Measurements from ENCODE around the gene IL3. TPM values are rescaled to one million over a fixed set of nuclear protein-coding genes. Genes with fewer than 3 reads are reported as not detected.

Gene IL3
- total RNA-seq, 1 donor from 2014 or later: not detected

- no peak for DNase-seq (ENCODE audit: low read depth in 2 of 2)
Observed at GRCh38 chr5:132025403-132025971, 35.0 kb upstream of the IL3 start.

- DNase-seq (ENCODE audit: low read depth in 2 of 2): no peak
Observed at GRCh38 chr5:132026516-132027008, 33.9 kb upstream of the IL3 start.

- no peak for DNase-seq (ENCODE audit: low read depth in 2 of 2)
Observed at GRCh38 chr5:132027027-132027426, 33.4 kb upstream of the IL3 start.

- no peak for DNase-seq (ENCODE audit: low read depth in 2 of 2)
Observed at GRCh38 chr5:132029609-132030330, 30.7 kb upstream of the IL3 start.

- DNase-seq (ENCODE audit: low read depth in 2 of 2): no peak
Observed at GRCh38 chr5:132030610-132031009, 29.8 kb upstream of the IL3 start.

- no peak for DNase-seq (ENCODE audit: low read depth in 2 of 2)
Observed at GRCh38 chr5:132032196-132032595, 28.3 kb upstream of the IL3 start.

GRCh38 chr5:132033122-132033521, 27.3 kb upstream of the IL3 start:
- no peak for DNase-seq (ENCODE audit: low read depth in 2 of 2)

GRCh38 chr5:132037353-132037752, 23.1 kb upstream of the IL3 start:
- DNase-seq (ENCODE audit: low read depth in 2 of 2): no peak

- no peak for DNase-seq (ENCODE audit: low read depth in 2 of 2)
Observed at GRCh38 chr5:132044207-132044606, 16.2 kb upstream of the IL3 start.

GRCh38 chr5:132046880-132047299, 13.6 kb upstream of the IL3 start:
- no peak for DNase-seq (ENCODE audit: low read depth in 2 of 2)

- no peak for DNase-seq (ENCODE audit: low read depth in 2 of 2)
Observed at GRCh38 chr5:132049093-132049492, 11.4 kb upstream of the IL3 start.

- DNase-seq (ENCODE audit: low read depth in 2 of 2): no peak
Observed at GRCh38 chr5:132049559-132049958, 10.9 kb upstream of the IL3 start.

GRCh38 chr5:132050136-132050535, 10.3 kb upstream of the IL3 start:
- no peak for DNase-seq (ENCODE audit: low read depth in 2 of 2)

- no peak for DNase-seq (ENCODE audit: low read depth in 2 of 2)
Observed at GRCh38 chr5:132050661-132051552, 9.5 kb upstream of the IL3 start.

- DNase-seq (ENCODE audit: low read depth in 2 of 2): no peak
Observed at GRCh38 chr5:132052520-132052919, 7.9 kb upstream of the IL3 start.

GRCh38 chr5:132053483-132053882, 7.0 kb upstream of the IL3 start:
- no peak for DNase-seq (ENCODE audit: low read depth in 2 of 2)

- DNase-seq (ENCODE audit: low read depth in 2 of 2): no peak
Observed at GRCh38 chr5:132054031-132054696, 6.3 kb upstream of the IL3 start.

- no peak for DNase-seq (ENCODE audit: low read depth in 2 of 2)
Observed at GRCh38 chr5:132054697-132055440, 5.6 kb upstream of the IL3 start.

- no peak for DNase-seq (ENCODE audit: low read depth in 2 of 2)
Observed at GRCh38 chr5:132055441-132055807, 5.0 kb upstream of the IL3 start.

- no peak for DNase-seq (ENCODE audit: low read depth in 2 of 2)
Observed at GRCh38 chr5:132055808-132056609, 4.4 kb upstream of the IL3 start.

Measured in dermis microvascular lymphatic vessel endothelial cell (primary cell).